ENCODE data around the gene FAM90A1. TPM values are rescaled to one million over a fixed set of nuclear protein-coding genes. Genes with fewer than 3 reads are reported as not detected.
"Not testable (repeated sequence)": the region's sequence is repeated elsewhere in the genome, so short reads cannot be mapped to it uniquely, and the experiment has no call there.

FAM90A1 gene
- polyA plus RNA-seq, 1 donor, result 0.91 TPM

GRCh38 chr12:8222303-8222702 is 5.1 kb downstream of the FAM90A1 start:
- not testable (repeated sequence) for H3K4me1 ChIP-seq (ENCODE audit: control insufficient read depth, insufficient read depth, low read length); DNase-seq; H3K36me3 ChIP-seq (ENCODE audit: control insufficient read depth, insufficient read depth, low read length); H3K27me3 ChIP-seq (ENCODE audit: control insufficient read depth, insufficient read depth, low read length); H3K9me3 ChIP-seq (ENCODE audit: control insufficient read depth, low read depth, low read length); H3K27ac ChIP-seq (ENCODE audit: low read length); H3K4me3 ChIP-seq (ENCODE audit: low read length)
- WGBS (ENCODE audit: insufficient coverage, low lambda C conversion rate), result no CpG with 5 or more reads among the region's 16 CpGs

- H3K36me3 ChIP-seq (ENCODE audit: control insufficient read depth, insufficient read depth, low read length); H3K27ac ChIP-seq (ENCODE audit: low read length); H3K9me3 ChIP-seq (ENCODE audit: control insufficient read depth, low read depth, low read length); DNase-seq; H3K4me3 ChIP-seq (ENCODE audit: low read length); H3K27me3 ChIP-seq (ENCODE audit: control insufficient read depth, insufficient read depth, low read length); H3K4me1 ChIP-seq (ENCODE audit: control insufficient read depth, insufficient read depth, low read length): not testable (repeated sequence)
- no CpG with 5 or more reads among the region's 21 CpGs for WGBS (ENCODE audit: insufficient coverage, low lambda C conversion rate)
Measured at GRCh38 chr12:8221844-8222243, 5.6 kb downstream of the FAM90A1 start.

- no CpG with 5 or more reads among the region's 21 CpGs for whole genome bisulfite sequencing (ENCODE audit: insufficient coverage, low lambda C conversion rate)
- H3K27ac ChIP-seq (ENCODE audit: low read length); H3K9me3 ChIP-seq (ENCODE audit: control insufficient read depth, low read depth, low read length); H3K4me1 ChIP-seq (ENCODE audit: control insufficient read depth, insufficient read depth, low read length); DNase-seq; H3K36me3 ChIP-seq (ENCODE audit: control insufficient read depth, insufficient read depth, low read length); H3K27me3 ChIP-seq (ENCODE audit: control insufficient read depth, insufficient read depth, low read length); H3K4me3 ChIP-seq (ENCODE audit: low read length): not testable (repeated sequence)
Measured at GRCh38 chr12:8221375-8221774, 6.0 kb downstream of the FAM90A1 start.

DNA sequence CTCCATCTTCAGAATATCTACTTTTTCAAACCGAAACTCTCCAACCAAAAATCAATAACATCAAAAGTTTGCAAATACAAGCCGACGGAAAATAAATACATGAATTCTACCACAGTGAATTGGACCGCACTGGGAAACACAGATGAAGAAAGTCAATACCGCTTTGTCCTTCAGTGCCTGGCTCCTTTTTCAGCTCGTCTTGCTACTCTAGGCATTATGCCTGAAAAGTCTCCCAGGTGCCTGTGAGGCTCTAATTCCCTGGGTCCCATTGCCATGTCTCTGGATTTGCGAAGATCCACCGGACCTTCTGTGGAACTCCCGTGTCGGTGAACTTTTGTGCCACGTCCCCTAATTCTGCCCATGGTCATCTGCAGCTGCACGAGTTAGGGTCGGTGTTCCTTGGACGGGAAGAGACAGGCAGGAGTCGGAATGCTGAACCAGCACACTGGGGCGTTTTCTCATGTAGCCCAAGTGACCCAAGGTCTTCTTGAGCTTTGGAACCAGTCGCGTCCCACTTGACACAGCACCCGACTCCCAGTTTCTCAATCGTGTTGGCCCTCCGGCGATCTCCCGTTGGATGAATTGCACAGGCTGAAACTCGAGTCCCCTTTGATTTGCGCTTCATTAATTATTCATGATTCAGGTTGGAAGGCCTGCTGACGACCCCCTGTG is 8.6 kb downstream of the FAM90A1 start:
- 80% methylated on average over 1 of the region's 26 CpGs for WGBS (ENCODE audit: insufficient coverage, low lambda C conversion rate)
- not testable (repeated sequence) for H3K27ac ChIP-seq (ENCODE audit: low read length); DNase-seq

GRCh38 chr12:8197685-8198308 is 29.6 kb downstream of the FAM90A1 start:
- H3K27ac ChIP-seq (ENCODE audit: low read length); DNase-seq; H3K9me3 ChIP-seq (ENCODE audit: control insufficient read depth, low read depth, low read length); H3K36me3 ChIP-seq (ENCODE audit: control insufficient read depth, insufficient read depth, low read length); H3K4me3 ChIP-seq (ENCODE audit: low read length); H3K4me1 ChIP-seq (ENCODE audit: control insufficient read depth, insufficient read depth, low read length); H3K27me3 ChIP-seq (ENCODE audit: control insufficient read depth, insufficient read depth, low read length): not testable (repeated sequence)
- WGBS (ENCODE audit: insufficient coverage, low lambda C conversion rate), result no CpG with 5 or more reads among the region's 1 CpG

More for the DNA sequence above, 8.6 kb downstream of the FAM90A1 start:
- H3K4me3 ChIP-seq (ENCODE audit: low read length); H3K9me3 ChIP-seq (ENCODE audit: control insufficient read depth, low read depth, low read length); H3K4me1 ChIP-seq (ENCODE audit: control insufficient read depth, insufficient read depth, low read length); H3K27me3 ChIP-seq (ENCODE audit: control insufficient read depth, insufficient read depth, low read length); H3K36me3 ChIP-seq (ENCODE audit: control insufficient read depth, insufficient read depth, low read length): not testable (repeated sequence)

- H3K36me3 ChIP-seq (ENCODE audit: control insufficient read depth, insufficient read depth, low read length); H3K4me3 ChIP-seq (ENCODE audit: low read length); H3K9me3 ChIP-seq (ENCODE audit: control insufficient read depth, low read depth, low read length); DNase-seq; H3K27me3 ChIP-seq (ENCODE audit: control insufficient read depth, insufficient read depth, low read length); H3K27ac ChIP-seq (ENCODE audit: low read length); H3K4me1 ChIP-seq (ENCODE audit: control insufficient read depth, insufficient read depth, low read length): not testable (repeated sequence)
- no CpG with 5 or more reads among the region's 2 CpGs for WGBS (ENCODE audit: insufficient coverage, low lambda C conversion rate)
Measured at GRCh38 chr12:8188088-8188487, 39.3 kb downstream of the FAM90A1 start.

GRCh38 chr12:8184206-8184605 is 43.2 kb downstream of the FAM90A1 start:
- H3K4me1 ChIP-seq (ENCODE audit: control insufficient read depth, insufficient read depth, low read length); H3K36me3 ChIP-seq (ENCODE audit: control insufficient read depth, insufficient read depth, low read length); DNase-seq; H3K4me3 ChIP-seq (ENCODE audit: low read length); H3K27me3 ChIP-seq (ENCODE audit: control insufficient read depth, insufficient read depth, low read length); H3K27ac ChIP-seq (ENCODE audit: low read length); H3K9me3 ChIP-seq (ENCODE audit: control insufficient read depth, low read depth, low read length): not testable (repeated sequence)
- no CpG with 5 or more reads among the region's 28 CpGs for WGBS (ENCODE audit: insufficient coverage, low lambda C conversion rate)

DNA sequence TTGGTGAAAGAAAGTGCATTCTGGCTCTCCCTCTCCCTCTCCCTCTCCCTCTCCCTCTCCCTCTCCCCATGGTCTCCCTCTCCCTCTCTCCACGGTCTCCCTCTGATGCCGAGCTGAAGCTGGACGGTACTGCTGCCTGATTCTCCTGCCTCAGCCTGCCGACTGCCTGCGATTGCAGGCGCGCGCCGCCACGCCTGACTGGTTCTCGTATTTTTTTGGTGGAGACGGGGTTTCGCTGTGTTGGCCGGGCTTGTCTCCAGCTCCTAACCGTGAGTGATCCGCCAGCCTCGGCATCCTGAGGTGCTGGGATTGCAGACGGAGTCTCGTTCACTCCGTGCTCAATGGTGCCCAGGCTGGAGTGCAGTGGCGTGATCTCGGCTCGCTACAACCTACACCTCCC is 44.1 kb downstream of the FAM90A1 start:
- no CpG with 5 or more reads among the region's 23 CpGs for WGBS (ENCODE audit: insufficient coverage, low lambda C conversion rate)

DNA sequence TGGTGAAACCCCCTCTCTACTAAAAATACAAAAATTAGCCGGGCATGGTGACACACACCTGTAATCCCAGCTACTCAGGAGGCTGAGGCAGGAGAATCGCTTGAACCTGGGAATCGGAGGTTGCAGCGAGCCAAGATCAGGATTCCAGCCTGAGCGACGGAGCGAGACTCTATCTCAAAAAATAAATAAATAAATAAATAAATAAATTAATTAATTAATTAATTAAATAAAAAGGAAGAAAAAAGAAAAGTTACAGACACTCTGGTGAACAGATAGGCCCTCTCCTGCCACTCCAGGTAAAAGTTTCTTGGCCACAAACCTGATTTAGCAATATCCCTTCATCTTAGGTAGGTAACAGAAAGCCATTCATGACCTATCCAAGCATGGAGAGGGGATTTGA is 44.5 kb downstream of the FAM90A1 start:
- not testable (repeated sequence) for H3K27me3 ChIP-seq (ENCODE audit: control insufficient read depth, insufficient read depth, low read length); H3K36me3 ChIP-seq (ENCODE audit: control insufficient read depth, insufficient read depth, low read length); DNase-seq; H3K27ac ChIP-seq (ENCODE audit: low read length); H3K9me3 ChIP-seq (ENCODE audit: control insufficient read depth, low read depth, low read length); H3K4me1 ChIP-seq (ENCODE audit: control insufficient read depth, insufficient read depth, low read length); H3K4me3 ChIP-seq (ENCODE audit: low read length)
- no CpG with 5 or more reads among the region's 7 CpGs for WGBS (ENCODE audit: insufficient coverage, low lambda C conversion rate)

More for the DNA sequence above, 44.1 kb downstream of the FAM90A1 start:
- not testable (repeated sequence) for H3K36me3 ChIP-seq (ENCODE audit: control insufficient read depth, insufficient read depth, low read length); DNase-seq; H3K27me3 ChIP-seq (ENCODE audit: control insufficient read depth, insufficient read depth, low read length); H3K4me1 ChIP-seq (ENCODE audit: control insufficient read depth, insufficient read depth, low read length); H3K27ac ChIP-seq (ENCODE audit: low read length); H3K4me3 ChIP-seq (ENCODE audit: low read length); H3K9me3 ChIP-seq (ENCODE audit: control insufficient read depth, low read depth, low read length)

DNA sequence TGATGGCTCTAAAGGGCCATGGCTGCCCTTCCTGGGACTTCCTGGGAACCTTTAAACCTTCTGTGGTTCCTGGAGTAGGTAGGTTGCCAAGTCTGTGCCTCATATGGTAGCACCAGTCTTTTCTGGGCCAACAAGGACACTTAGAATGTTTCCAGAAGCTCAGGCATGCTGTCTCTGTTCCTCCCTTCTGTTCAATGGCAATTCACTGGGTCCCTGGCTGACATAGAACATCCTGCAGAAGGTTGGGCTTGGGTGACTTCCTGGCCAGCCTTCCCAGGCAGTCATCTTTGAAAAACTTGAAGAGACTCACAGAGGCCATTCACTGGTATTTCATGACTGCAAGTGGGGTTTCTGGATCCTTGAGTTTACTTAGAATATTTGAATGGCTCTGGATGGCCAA is 46.1 kb downstream of the FAM90A1 start:
- H3K27me3 ChIP-seq (ENCODE audit: control insufficient read depth, insufficient read depth, low read length); H3K4me1 ChIP-seq (ENCODE audit: control insufficient read depth, insufficient read depth, low read length); H3K36me3 ChIP-seq (ENCODE audit: control insufficient read depth, insufficient read depth, low read length); DNase-seq; H3K4me3 ChIP-seq (ENCODE audit: low read length); H3K27ac ChIP-seq (ENCODE audit: low read length); H3K9me3 ChIP-seq (ENCODE audit: control insufficient read depth, low read depth, low read length): not testable (repeated sequence)

- H3K4me1 ChIP-seq (ENCODE audit: control insufficient read depth, insufficient read depth, low read length); H3K27ac ChIP-seq (ENCODE audit: low read length); H3K36me3 ChIP-seq (ENCODE audit: control insufficient read depth, insufficient read depth, low read length); H3K27me3 ChIP-seq (ENCODE audit: control insufficient read depth, insufficient read depth, low read length); H3K9me3 ChIP-seq (ENCODE audit: control insufficient read depth, low read depth, low read length): not testable (repeated sequence)
- DNase-seq, result peak; percentile 41 to 45
- no CpG with 5 or more reads among the region's 43 CpGs for WGBS (ENCODE audit: insufficient coverage, low lambda C conversion rate)
- H3K4me3 ChIP-seq (ENCODE audit: low read length), result peak overlapping the region; percentile 53
Measured at GRCh38 chr12:8179989-8180585, 47.3 kb downstream of the FAM90A1 start.
